GM12874 (cell line): Measurements from ENCODE around the gene SV2C.

Experiments
- TF ChIP-seq, protein P1 (sequence below): IDR thresholded peaks from 2 replicates; pipeline ENCODE4 v1.5.1; 2011; ENCODE audit warnings: low read depth, mild to moderate bottlenecking, control low read depth, low read length, moderate library complexity; ENCODE audit not compliant: insufficient read depth

The SV2C gene

DNA sequence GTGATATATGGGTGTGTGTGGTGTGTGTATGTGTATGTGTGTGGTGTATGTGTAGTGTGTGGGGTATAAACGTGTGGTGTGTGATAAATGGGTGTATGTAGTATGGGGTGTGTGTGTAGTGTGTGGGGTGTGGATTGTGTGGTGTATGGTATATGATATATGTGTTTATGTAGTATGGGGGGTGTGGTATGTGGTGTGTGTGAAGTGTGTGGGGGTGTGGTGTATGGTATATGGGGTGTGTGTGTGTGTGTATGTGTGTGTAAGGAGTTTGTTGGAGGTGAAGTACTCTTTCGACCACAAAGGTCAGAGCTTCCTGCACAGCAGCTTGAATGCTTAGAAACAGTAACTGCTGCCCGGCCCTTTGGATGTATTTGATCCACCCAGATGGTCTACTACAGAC lies 174.7 kb downstream of the SV2C start:
- TF ChIP-seq, protein P1, sequence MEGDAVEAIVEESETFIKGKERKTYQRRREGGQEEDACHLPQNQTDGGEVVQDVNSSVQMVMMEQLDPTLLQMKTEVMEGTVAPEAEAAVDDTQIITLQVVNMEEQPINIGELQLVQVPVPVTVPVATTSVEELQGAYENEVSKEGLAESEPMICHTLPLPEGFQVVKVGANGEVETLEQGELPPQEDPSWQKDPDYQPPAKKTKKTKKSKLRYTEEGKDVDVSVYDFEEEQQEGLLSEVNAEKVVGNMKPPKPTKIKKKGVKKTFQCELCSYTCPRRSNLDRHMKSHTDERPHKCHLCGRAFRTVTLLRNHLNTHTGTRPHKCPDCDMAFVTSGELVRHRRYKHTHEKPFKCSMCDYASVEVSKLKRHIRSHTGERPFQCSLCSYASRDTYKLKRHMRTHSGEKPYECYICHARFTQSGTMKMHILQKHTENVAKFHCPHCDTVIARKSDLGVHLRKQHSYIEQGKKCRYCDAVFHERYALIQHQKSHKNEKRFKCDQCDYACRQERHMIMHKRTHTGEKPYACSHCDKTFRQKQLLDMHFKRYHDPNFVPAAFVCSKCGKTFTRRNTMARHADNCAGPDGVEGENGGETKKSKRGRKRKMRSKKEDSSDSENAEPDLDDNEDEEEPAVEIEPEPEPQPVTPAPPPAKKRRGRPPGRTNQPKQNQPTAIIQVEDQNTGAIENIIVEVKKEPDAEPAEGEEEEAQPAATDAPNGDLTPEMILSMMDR: no peak

DNA sequence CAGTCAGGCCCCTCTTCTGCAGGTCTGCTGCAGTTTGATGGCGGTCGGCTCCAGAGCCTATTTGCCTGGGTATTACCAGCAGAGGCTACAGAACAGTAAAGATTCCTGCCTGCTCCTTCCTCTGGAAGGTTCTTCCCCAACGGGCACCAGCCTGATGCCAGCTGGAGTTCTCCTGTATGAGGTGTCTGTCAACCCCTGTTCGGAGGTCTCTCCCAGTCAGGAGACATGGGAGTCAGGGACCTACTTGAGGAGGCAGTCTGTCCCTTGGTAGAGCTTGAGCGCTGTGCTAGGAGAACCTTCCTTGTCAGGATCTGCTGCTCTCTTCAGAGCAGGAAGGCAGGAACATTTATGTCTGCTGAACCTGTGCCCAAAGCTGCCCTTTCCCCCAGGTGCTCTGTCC lies 181.5 kb downstream of the SV2C start:
- TF ChIP-seq, protein P1: no peak

DNA sequence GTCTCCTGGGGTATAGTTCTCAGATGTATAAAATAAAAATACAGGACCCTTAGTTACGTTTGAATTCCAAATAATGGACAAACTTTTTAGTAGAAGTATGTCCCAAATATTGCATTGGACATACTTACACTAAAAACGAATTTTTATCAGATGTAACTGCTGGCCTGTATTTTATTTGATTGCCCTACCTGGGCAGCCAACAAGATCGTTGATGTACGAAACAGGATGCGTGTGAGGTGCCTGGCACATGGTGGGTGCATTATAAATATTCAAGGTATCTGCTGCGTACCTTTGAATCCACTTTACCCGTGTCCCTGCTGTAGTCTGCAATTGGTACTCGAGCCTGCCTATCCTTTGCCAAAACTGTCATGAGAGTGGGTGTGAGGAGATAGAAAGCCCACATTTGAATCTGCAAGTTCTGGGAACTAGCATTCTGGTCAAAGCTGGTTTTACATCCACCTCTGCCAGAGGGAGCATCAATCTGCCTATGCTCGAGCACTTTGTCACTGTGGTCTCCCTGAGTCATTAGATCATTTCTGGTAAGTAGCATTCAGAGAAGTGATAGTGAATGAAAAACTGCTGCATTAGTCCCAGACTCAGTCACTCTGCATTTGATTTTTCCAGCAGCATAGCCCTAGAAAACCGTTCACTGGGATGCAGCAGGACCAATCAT lies 186.2 kb downstream of the SV2C start:
- TF ChIP-seq, protein P1: no peak

DNA sequence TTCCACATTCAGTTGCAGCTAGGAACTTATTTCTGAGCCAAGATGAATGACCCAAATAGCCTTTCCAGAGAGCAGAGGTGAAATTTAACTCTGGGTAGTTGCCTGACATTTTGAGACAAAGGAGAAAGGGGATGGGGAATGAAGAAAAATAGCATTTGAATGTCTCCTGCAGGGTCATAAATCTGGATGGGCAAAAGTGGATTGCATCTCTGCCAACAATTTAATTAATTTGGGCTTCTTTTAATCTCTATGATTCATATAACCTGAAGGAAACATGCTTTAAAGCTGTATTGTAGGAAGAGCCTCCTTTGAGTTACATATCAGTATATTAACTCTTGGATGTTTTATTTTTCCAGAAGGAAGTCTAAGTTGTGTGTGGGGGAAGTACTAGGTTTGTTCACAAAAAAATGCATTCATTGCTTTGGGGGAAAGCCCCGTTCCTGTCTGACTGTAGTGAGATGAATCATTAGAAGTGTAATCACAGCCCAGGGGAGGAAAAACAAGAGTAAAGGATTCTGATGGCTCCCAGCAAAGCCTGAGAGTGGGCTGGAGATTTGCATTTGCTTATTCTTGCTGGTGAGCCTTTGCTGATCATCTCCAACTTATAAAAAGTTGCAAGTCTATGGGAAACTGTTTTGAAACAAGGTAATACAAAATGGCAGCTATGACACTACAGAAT lies 186.9 kb downstream of the SV2C start:
- TF ChIP-seq, protein P1: no peak

DNA sequence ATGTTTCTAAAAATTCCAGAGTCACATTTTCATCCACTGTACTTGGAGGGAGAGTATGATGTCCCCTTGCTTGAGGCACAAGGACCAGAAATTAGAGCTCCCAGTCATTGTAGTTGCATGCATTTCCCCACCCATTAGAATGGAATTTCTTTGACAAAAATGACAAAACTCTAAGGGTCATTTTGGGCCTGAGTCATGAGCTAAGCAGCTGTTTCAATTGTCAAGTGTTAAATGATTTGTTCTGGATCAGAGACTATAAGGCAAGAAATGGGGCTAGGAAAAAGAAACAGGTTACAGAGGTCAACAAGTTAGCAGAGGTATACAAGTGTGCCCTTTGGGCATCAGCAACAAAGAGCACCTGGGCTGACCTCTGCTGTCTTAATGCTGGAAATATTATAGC lies 188.7 kb downstream of the SV2C start:
- TF ChIP-seq, protein P1: no peak

DNA sequence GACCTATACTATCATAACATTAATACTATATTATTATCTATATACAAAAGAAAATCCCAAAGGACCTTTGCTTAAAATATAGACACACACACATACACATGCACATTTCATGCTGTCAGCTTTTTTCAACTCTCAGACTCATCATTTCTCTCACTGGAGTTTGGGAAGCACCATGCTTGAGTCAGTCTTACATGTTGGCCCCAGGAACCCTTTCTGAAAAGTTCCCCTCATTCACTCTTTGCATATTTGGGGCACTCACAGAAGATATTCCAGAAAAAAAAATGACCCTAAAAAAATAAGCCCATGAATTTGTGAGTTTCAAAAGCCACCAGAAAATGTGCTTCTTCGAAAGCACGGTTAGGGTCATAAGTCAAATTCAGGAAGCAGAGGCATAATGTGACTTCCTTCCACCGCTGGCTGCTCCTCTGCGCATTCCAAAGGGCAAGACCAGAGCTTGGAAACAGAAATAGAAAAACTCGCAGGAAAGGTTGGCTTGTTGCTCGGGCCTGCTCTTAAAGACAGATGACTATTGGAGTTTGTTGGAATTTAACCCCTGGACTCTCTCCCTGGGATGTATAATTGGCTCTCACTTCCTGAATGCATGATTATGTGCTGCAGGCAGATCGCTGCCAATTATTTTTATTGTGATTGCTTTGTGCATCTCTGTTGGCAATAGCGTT lies 190.2 kb downstream of the SV2C start:
- TF ChIP-seq, protein P1: no peak

DNA sequence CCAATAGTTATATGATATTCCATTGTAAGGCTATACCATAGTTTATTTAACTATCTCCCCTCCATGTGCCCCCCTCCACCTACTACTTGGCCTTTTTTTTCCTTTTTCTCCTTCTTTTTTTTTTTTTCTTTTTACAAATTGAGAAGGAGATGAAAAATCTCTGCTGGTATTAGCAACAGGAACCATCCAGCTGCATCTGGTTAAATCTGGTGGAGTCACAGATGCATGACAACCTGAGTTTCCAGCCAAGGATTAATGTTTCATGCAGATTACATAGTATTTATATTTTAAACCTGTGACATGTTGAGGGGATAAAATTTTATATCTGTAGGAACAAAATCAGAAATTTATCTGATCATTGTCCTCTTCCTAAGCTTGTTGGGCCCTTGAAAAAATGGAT lies 191.4 kb downstream of the SV2C start:
- TF ChIP-seq, protein P1: no peak
